T-cell (primary cell): ENCODE results near the gene SPON1. TPM values are rescaled to one million over a fixed set of nuclear protein-coding genes. Genes with fewer than 3 reads are reported as not detected.

Source experiments
- ATAC-seq, 4 experiments: fragments of 200-7000 bp in 3 of 4; fragments of 150-1000 bp in 1 of 4; cut with Tn5 transposase; replicated peaks in 1 of 4; 1 replicate in 3 of 4; 2 replicates in 1 of 4; pipeline ENCODE4 v1.10.0; 2021; ENCODE audit warnings: moderate library complexity in 3 of 4, mild to moderate bottlenecking in 2 of 4, moderate number of reproducible peaks in 1 of 4
- CTCF ChIA-PET, 2 donors: fragments of 300-600 bp; sonication (Branson Sonifier 250); formaldehyde crosslinking; loops; one replicate each; lab custom pipeline; 2022; ENCODE audit warnings: antibody characterized with exemption in 2 of 2; lab: Charles Lee
- POLR2A ChIA-PET, 2 donors: fragments of 300-600 bp; sonication (Branson Sonifier 250); formaldehyde crosslinking; loops; one replicate each; lab custom pipeline; 2022; ENCODE audit warnings: antibody characterized with exemption in 2 of 2; lab: Charles Lee
- DNase-seq, 35 experiments: peaks; one replicate each; pipeline versions ENCODE4 v3.0.0 to v3.0.0-alpha.2; 2013 to 2023
- H3K27ac ChIP-seq: one replicate; pipeline ENCODE4 v1.5.1; 2013; ENCODE audit warnings: low read length
- H3K27me3 ChIP-seq, 2 experiments: replicated peaks in 1 of 2; 1 replicate in 1 of 2; 2 replicates in 1 of 2; pipeline versions ENCODE4 v1.6.1 to v1.7.0; 2013; ENCODE audit warnings: low read length in 1 of 2, mixed read lengths in 1 of 2; ENCODE audit not compliant: control insufficient read depth in 2 of 2, insufficient read depth in 2 of 2; ENCODE audit errors: extremely low read depth in 1 of 2
- H3K36me3 ChIP-seq, 2 donors: 1 replicate in 1 of 2; 2 replicates in 1 of 2; pipeline versions ENCODE4 v1.6.1 to v1.7.0; 2013; ENCODE audit warnings: low read length in 1 of 2; ENCODE audit not compliant: control insufficient read depth in 2 of 2, insufficient read depth in 1 of 2; ENCODE audit errors: extremely low read depth in 1 of 2
- H3K4me1 ChIP-seq, 2 experiments: 1 replicate in 1 of 2; 2 replicates in 1 of 2; pipeline versions ENCODE4 v1.6.1 to v1.7.0; 2013; ENCODE audit warnings: low read length in 2 of 2, mixed read lengths in 1 of 2; ENCODE audit not compliant: insufficient read depth in 2 of 2, control insufficient read depth in 1 of 2; ENCODE audit errors: extremely low read depth in 1 of 2
- H3K4me3 ChIP-seq, 2 donors: 1 replicate in 1 of 2; 2 replicates in 1 of 2; pipeline versions ENCODE4 v1.5.1 to v1.7.0; 2013; ENCODE audit warnings: mild to moderate bottlenecking in 2 of 2, low read length in 1 of 2, moderate library complexity in 1 of 2; ENCODE audit not compliant: control insufficient read depth in 1 of 2; ENCODE audit errors: extremely low read depth in 1 of 2
- H3K9me3 ChIP-seq: 2 replicates; pipeline ENCODE4 v1.7.0; 2013
- H3K27ac Mint-ChIP-seq, 2 donors: one replicate each; pipeline ENCODE4 v1.8.0; 2020 to 2021; ENCODE audit warnings: mild to moderate bottlenecking in 2 of 2, mixed read lengths in 2 of 2
- H3K27me3 Mint-ChIP-seq, 2 donors: one replicate each; pipeline ENCODE4 v1.8.0; 2021 to 2022; ENCODE audit warnings: mixed read lengths in 2 of 2
- H3K36me3 Mint-ChIP-seq: one replicate; pipeline ENCODE4 v1.8.0; 2021; ENCODE audit warnings: mixed read lengths
- H3K4me1 Mint-ChIP-seq, 3 donors: one replicate each; pipeline ENCODE4 v1.8.0; 2020 to 2022; ENCODE audit warnings: mixed read lengths in 3 of 3, mild to moderate bottlenecking in 1 of 3
- H3K4me3 Mint-ChIP-seq, 3 donors: one replicate each; pipeline ENCODE4 v1.8.0; 2020 to 2022; ENCODE audit warnings: mild to moderate bottlenecking in 3 of 3, mixed read lengths in 3 of 3, moderate library complexity in 3 of 3
- H3K9me3 Mint-ChIP-seq, 3 donors: one replicate each; pipeline ENCODE4 v1.8.0; 2020 to 2022; ENCODE audit warnings: mixed read lengths in 3 of 3
- WGBS: methylation state at CpG from one replicate; pipeline ENCODE4 v1.1.5; 2013; ENCODE audit warnings: missing lambda C conversion rate; ENCODE audit not compliant: insufficient coverage; 5-methylcytosine and 5-hydroxymethylcytosine counted together
- total RNA-seq, 35 experiments: library from RNA in 6 of 35; stranded (reverse) in 6 of 35; fragments of 120-200 nt in 1 of 35; gene quantifications; one replicate each; pipeline versions ENCODE4 v1.2.1 to v1.2.4 and lab custom pipeline; 2013 to 2026

Gene SPON1
- total RNA-seq, 5 donors from 2014 or later (not counting 1 experiment from before 2014, with no cell fraction given) = 1.0 to 38.2 (median 28.8) TPM

DNA sequence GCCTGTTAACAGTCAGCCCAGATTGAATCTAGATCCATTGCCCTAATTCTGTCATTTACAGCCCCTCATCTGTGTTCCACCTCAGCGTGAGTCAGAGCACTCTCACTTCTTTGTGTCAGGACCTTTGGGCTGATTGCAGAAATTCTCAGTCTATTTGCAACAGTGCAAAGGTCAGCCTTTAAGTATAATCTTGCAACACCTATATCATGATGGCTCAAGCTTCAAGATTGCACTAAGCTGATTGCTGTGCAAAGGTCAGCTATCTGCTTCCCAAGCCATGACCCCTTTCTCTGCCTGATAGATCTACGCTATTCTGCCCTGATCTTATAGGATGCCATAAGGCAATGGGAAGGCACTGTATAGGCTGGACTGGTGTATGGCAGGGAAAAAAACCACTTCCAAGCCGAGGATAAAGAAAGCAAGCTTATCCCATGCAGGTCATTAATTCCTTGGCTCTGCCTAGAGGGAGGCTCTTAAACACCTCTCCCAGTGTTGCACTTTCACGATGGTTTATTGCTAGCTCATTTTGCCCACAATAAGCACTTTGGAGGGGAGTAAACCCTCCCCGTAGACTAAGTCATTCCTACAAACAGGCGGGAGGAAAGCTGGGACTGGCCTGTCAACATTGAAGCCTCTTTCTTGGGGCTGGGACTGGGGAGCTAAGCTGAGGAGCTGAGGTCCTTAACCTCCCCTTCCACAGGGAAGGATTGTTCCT lies 295.9 kb downstream of the SPON1 start:
- POLR2A ChIA-PET = no interaction called here

DNA sequence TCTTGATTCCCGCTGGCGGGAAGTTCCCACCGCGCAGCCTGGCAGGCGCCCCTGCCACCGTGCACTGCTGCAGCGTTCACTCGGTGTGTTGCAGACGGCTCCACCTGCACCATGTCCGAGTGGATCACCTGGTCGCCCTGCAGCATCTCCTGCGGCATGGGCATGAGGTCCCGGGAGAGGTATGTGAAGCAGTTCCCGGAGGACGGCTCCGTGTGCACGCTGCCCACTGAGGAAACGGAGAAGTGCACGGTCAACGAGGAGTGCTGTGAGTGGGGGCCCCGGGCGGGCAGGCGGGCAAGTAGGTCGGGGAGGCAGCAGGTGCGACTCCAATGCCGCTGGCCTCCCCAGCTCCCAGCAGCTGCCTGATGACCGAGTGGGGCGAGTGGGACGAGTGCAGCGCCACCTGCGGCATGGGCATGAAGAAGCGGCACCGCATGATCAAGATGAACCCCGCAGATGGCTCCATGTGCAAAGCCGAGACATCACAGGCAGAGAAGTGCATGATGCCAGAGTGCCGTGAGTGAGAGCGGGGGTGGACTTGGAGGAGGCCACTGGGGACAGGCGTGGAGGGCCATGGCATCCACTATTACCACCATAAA lies 296.8 kb downstream of the SPON1 start:
- no peak for DNase-seq
- ChIA-PET POLR2A (no interaction called here), CTCF (no interaction called here)
- 88% methylated on average over 35 of the region's 38 CpGs for WGBS
- H3K4me3 Mint-ChIP-seq = no peak overlapping the region
- Histone ChIP-seq H3K4me1 (no peaks in the 10 kb centered on the region), H3K27ac (no peak overlapping the region), H3K36me3 (peaks cover 8% of the 10 kb centered on the region in 2 donors), H3K9me3 (no peaks in the 10 kb centered on the region), H3K27me3 (no peaks in the 10 kb centered on the region), H3K4me3 (no peak overlapping the region)
- H3K4me1 Mint-ChIP-seq = no peaks in the 10 kb centered on the region
- peaks cover 52% of the 10 kb centered on the region for H3K36me3 Mint-ChIP-seq
- ATAC-seq = no peak
- no peak overlapping the region for H3K27ac Mint-ChIP-seq
- no peaks in the 10 kb centered on the region for H3K9me3 Mint-ChIP-seq
- no peaks in the 10 kb centered on the region for H3K27me3 Mint-ChIP-seq

More for the DNA sequence above, 295.9 kb downstream of the SPON1 start:
- H3K27ac Mint-ChIP-seq = no peak overlapping the region
- no peak overlapping the region for H3K27ac ChIP-seq
- H3K36me3 ChIP-seq = peaks cover 8% of the 10 kb centered on the region in 2 donors
- H3K27me3 Mint-ChIP-seq = no peaks in the 10 kb centered on the region
- no peaks in the 10 kb centered on the region for H3K9me3 Mint-ChIP-seq
- no peak for DNase-seq
- H3K4me3 ChIP-seq = no peak overlapping the region
- H3K9me3 ChIP-seq = no peaks in the 10 kb centered on the region
- H3K27me3 ChIP-seq = no peaks in the 10 kb centered on the region
- no peak for ATAC-seq
- H3K4me3 Mint-ChIP-seq = no peak overlapping the region
- CTCF ChIA-PET = no interaction called here
- H3K4me1 Mint-ChIP-seq = no peaks in the 10 kb centered on the region
- peaks cover 46% of the 10 kb centered on the region for H3K36me3 Mint-ChIP-seq
- 67% methylated on average over 1 of the region's 6 CpGs for WGBS
- no peaks in the 10 kb centered on the region for H3K4me1 ChIP-seq

DNA sequence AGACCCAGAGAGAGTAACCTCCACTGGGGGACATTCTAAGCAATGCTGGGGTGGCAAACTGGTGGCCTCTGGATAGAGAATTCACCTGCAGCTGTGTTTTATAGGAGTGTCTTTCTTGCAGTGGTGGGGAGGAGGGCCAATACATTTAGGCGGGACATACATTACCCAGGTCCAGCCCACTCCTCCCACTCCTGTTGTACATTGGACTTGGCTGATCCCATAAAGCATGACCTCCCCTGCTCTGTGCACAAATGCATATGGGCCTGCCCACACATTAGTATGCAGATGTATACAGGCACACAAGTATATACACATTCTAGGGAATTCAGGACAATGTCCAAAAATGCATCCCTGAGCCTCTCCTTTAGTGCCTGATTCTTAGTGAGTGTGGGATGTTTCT lies 297.4 kb downstream of the SPON1 start:
- peaks cover 52% of the 10 kb centered on the region for H3K36me3 Mint-ChIP-seq
- Histone ChIP-seq H3K4me3 (no peak overlapping the region), H3K27ac (no peak overlapping the region), H3K27me3 (no peaks in the 10 kb centered on the region), H3K9me3 (no peaks in the 10 kb centered on the region), H3K36me3 (peaks cover 6 to 8% of the 10 kb centered on the region in 2 donors), H3K4me1 (no peaks in the 10 kb centered on the region)
- WGBS = no CpG with 5 or more reads among the region's 1 CpG
- no peak for ATAC-seq
- peaks cover 0 to 4% (median 0%) of the 10 kb centered on the region in 3 donors for H3K9me3 Mint-ChIP-seq
- ChIA-PET CTCF (no interaction called here), POLR2A (no interaction called here)
- H3K27me3 Mint-ChIP-seq = no peaks in the 10 kb centered on the region
- H3K4me1 Mint-ChIP-seq = no peaks in the 10 kb centered on the region
- no peak overlapping the region for H3K27ac Mint-ChIP-seq
- no peak for DNase-seq
- H3K4me3 Mint-ChIP-seq = no peak overlapping the region

- ChIA-PET CTCF (no interaction called here), POLR2A (no interaction called here)
- Mint-ChIP-seq H3K27ac (no peak overlapping the region), H3K9me3 (peaks cover 0 to 4% (median 3%) of the 10 kb centered on the region in 3 donors), H3K36me3 (peaks cover 53% of the 10 kb centered on the region), H3K4me3 (no peak overlapping the region), H3K4me1 (no peaks in the 10 kb centered on the region), H3K27me3 (no peaks in the 10 kb centered on the region)
- no peak for DNase-seq
- no peak overlapping the region for H3K27ac ChIP-seq
- no peak for ATAC-seq
- 83% methylated on average over 2 of the region's 4 CpGs for WGBS
- no peaks in the 10 kb centered on the region for H3K27me3 ChIP-seq
- no peaks in the 10 kb centered on the region for H3K4me1 ChIP-seq
- peaks cover 3 to 14% of the 10 kb centered on the region in 2 donors for H3K36me3 ChIP-seq
- no peak overlapping the region for H3K4me3 ChIP-seq
- H3K9me3 ChIP-seq = no peaks in the 10 kb centered on the region
Measured at GRCh38 chr11:14261066-14261465, 298.5 kb downstream of the SPON1 start.

- Mint-ChIP-seq H3K27ac (no peak overlapping the region), H3K4me3 (no peak overlapping the region), H3K9me3 (peaks cover 0 to 4% (median 3%) of the 10 kb centered on the region in 3 donors), H3K27me3 (no peaks in the 10 kb centered on the region), H3K4me1 (no peaks in the 10 kb centered on the region), H3K36me3 (peaks cover 53% of the 10 kb centered on the region)
- Histone ChIP-seq H3K27me3 (no peaks in the 10 kb centered on the region), H3K4me1 (no peaks in the 10 kb centered on the region), H3K4me3 (no peak overlapping the region), H3K36me3 (peaks cover 3 to 14% of the 10 kb centered on the region in 2 donors), H3K9me3 (no peaks in the 10 kb centered on the region), H3K27ac (no peak overlapping the region)
- ChIA-PET POLR2A (no interaction called here), CTCF (interaction anchor here (0.7 kb wide), 2 partner anchors 39 to 46 kb away, joined by 3 to 4 read pairs; no protein-coding TSS in a partner anchor)
- 86% methylated on average over 8 of the region's 8 CpGs for WGBS
- DNase-seq (no peak), ATAC-seq (no peak)
Measured at GRCh38 chr11:14262271-14262846, 299.8 kb downstream of the SPON1 start.

DNA sequence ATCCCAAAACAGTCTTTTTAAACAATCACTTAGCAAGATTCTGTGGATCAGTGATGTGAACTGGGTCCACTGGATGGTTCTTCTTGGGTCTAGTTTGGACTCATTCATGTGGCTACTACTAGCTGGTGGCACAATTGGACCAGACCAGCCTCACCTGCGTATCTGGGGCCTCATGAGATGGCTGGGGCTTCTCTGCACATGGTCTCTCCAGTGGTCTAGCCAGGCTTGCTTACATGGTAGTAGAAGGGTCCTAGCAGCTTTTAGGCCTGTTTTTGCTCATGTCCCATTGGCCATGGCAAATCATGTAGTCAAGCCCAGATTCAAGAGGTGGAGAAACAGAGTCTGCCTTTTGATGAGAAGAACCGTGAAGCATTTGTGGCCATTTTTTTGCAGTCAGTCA lies 302.4 kb downstream of the SPON1 start:
- Histone ChIP-seq H3K27me3 (no peaks in the 10 kb centered on the region), H3K9me3 (no peaks in the 10 kb centered on the region), H3K4me1 (peaks cover 0 to 1% of the 10 kb centered on the region in 2 experiments), H3K4me3 (no peak overlapping the region), H3K36me3 (peaks cover 3 to 19% of the 10 kb centered on the region in 2 donors), H3K27ac (no peak overlapping the region)
- ChIA-PET POLR2A (no interaction called here), CTCF (no interaction called here)
- no peak for ATAC-seq
- no peak for DNase-seq
- H3K9me3 Mint-ChIP-seq = peaks cover 0 to 4% (median 3%) of the 10 kb centered on the region in 3 donors
- H3K36me3 Mint-ChIP-seq = peaks cover 58% of the 10 kb centered on the region
- peaks cover 5% of the 10 kb centered on the region in 3 donors for H3K4me1 Mint-ChIP-seq
- WGBS = 100% methylated on average over 1 of the region's 2 CpGs
- H3K4me3 Mint-ChIP-seq = no peak overlapping the region
- no peaks in the 10 kb centered on the region for H3K27me3 Mint-ChIP-seq
- H3K27ac Mint-ChIP-seq = peak overlapping the region in 1 of 2 donors; percentile 5
